Vagina (tissue), 2 donors: ENCODE results near the gene SNX32.

Experiments used
- CTCF ChIP-seq, 3 experiments: fragments of 450-650 bp in 2 of 3; fragments of 200-600 bp in 1 of 3; sonication (generic) in 1 of 3; IDR thresholded peaks; one replicate each; pipeline ENCODE4 v1.5.1; 2017 to 2019; ENCODE audit warnings: antibody characterized with exemption in 3 of 3, mild to moderate bottlenecking in 2 of 3, moderate library complexity in 2 of 3
- POLR2A ChIP-seq, 2 donors: fragments of 450-650 bp; IDR thresholded peaks; one replicate each; pipeline ENCODE4 v1.6.1; 2017; ENCODE audit warnings: antibody characterized with exemption in 2 of 2, mild to moderate bottlenecking in 2 of 2, moderate library complexity in 2 of 2
- POLR2AphosphoS5 ChIP-seq, 2 donors: sonication (generic); formaldehyde crosslinking; IDR thresholded peaks; one replicate each; pipeline ENCODE4 v1.9.0; 2017; ENCODE audit warnings: antibody characterized with exemption in 2 of 2, mild to moderate bottlenecking in 2 of 2, low read depth in 1 of 2; ENCODE audit not compliant: insufficient read depth in 1 of 2

GRCh38 chr11:65792456-65792855 lies 41.3 kb upstream of the SNX32 start:
- TF ChIP-seq CTCF (IDR thresholded peaks at IDR 0.05), result no peak
- no peak for TF ChIP-seq POLR2AphosphoS5 (IDR thresholded peaks at IDR 0.05; ENCODE audit: insufficient read depth in 1 of 2, low read depth in 1 of 2)
- TF ChIP-seq POLR2A (IDR thresholded peaks at IDR 0.05), result no peak
